Mesenchymal stem cell (in vitro differentiated cells and primary cell): ENCODE results near the gene OR9A4.
A peak's percentile ranks its signal among the peaks of the same experiment; 100 is the strongest.

Source experiments
- DNase-seq: peaks from one replicate; pipeline ENCODE4 v3.0.0-alpha.2; 2013
- H2AFZ ChIP-seq: one replicate; pipeline ENCODE4 v1.6.1; 2013; ENCODE audit warnings: low read depth, mild to moderate bottlenecking, control low read depth, inconsistent platforms, low read length, moderate library complexity
- H2AK5ac ChIP-seq: 2 replicates; pipeline ENCODE4 v1.6.1; 2013; ENCODE audit warnings: low read length, moderate library complexity, mild to moderate bottlenecking, inconsistent platforms; ENCODE audit not compliant: severe bottlenecking
- H2BK120ac ChIP-seq: one replicate; pipeline ENCODE4 v1.6.1; 2013; ENCODE audit warnings: low read depth, mild to moderate bottlenecking, inconsistent platforms, low read length, moderate library complexity
- H2BK12ac ChIP-seq, 2 experiments: one replicate each; pipeline ENCODE4 v1.6.1; 2013; ENCODE audit warnings: inconsistent platforms in 2 of 2, low read length in 2 of 2, mild to moderate bottlenecking in 2 of 2, moderate library complexity in 2 of 2, control low read depth in 1 of 2
- H2BK15ac ChIP-seq: one replicate; pipeline ENCODE4 v1.6.1; 2013; ENCODE audit warnings: mild to moderate bottlenecking, low read depth, inconsistent platforms; ENCODE audit not compliant: poor library complexity, severe bottlenecking
- H2BK5ac ChIP-seq: 2 replicates; pipeline ENCODE4 v1.6.1; 2013; ENCODE audit warnings: low read depth, mild to moderate bottlenecking, low read length, control low read depth, inconsistent platforms; ENCODE audit not compliant: poor library complexity, severe bottlenecking
- H3K14ac ChIP-seq, 2 experiments: one replicate each; pipeline ENCODE4 v1.6.1; 2013; ENCODE audit warnings: inconsistent platforms in 2 of 2, low read length in 2 of 2, control low read depth in 1 of 2, mild to moderate bottlenecking in 1 of 2, moderate library complexity in 1 of 2
- H3K18ac ChIP-seq, 2 experiments: one replicate each; pipeline ENCODE4 v1.6.1; 2013; ENCODE audit warnings: inconsistent platforms in 2 of 2, low read length in 2 of 2, control low read depth in 1 of 2, low read depth in 1 of 2, mild to moderate bottlenecking in 1 of 2
- H3K23ac ChIP-seq, 2 experiments: one replicate each; pipeline ENCODE4 v1.6.1; 2013; ENCODE audit warnings: inconsistent platforms in 2 of 2, low read length in 2 of 2, mild to moderate bottlenecking in 2 of 2, moderate library complexity in 2 of 2, control low read depth in 1 of 2
- H3K27ac ChIP-seq: 2 replicates; pipeline ENCODE4 v1.5.1; 2013; ENCODE audit warnings: mild to moderate bottlenecking, moderate library complexity, low read length, control low read depth, inconsistent platforms; ENCODE audit not compliant: poor library complexity, severe bottlenecking
- H3K27me3 ChIP-seq, 2 experiments: 2 replicates each; pipeline versions ENCODE4 v1.6.1 to v1.7.0; 2013; ENCODE audit warnings: low read length in 2 of 2, mild to moderate bottlenecking in 2 of 2, moderate library complexity in 2 of 2, control low read depth in 1 of 2, inconsistent platforms in 1 of 2; ENCODE audit not compliant: control insufficient read depth in 1 of 2, insufficient read depth in 1 of 2
- H3K36me3 ChIP-seq, 2 experiments: 2 replicates each; pipeline versions ENCODE4 v1.6.1 to v1.7.0; 2013; ENCODE audit warnings: low read length in 2 of 2, control low read depth in 1 of 2, inconsistent platforms in 1 of 2, low read depth in 1 of 2, mild to moderate bottlenecking in 1 of 2; ENCODE audit not compliant: insufficient read depth in 2 of 2, control insufficient read depth in 1 of 2
- H3K4ac ChIP-seq, 2 experiments: one replicate each; pipeline ENCODE4 v1.6.1; 2013; ENCODE audit warnings: inconsistent platforms in 2 of 2, low read length in 2 of 2, mild to moderate bottlenecking in 2 of 2, moderate library complexity in 2 of 2, control low read depth in 1 of 2, low read depth in 1 of 2
- H3K4me1 ChIP-seq: 2 replicates; pipeline ENCODE4 v1.6.1; 2013; ENCODE audit warnings: low read depth, low read length, control low read depth; ENCODE audit not compliant: control insufficient read depth, insufficient read depth
- H3K4me2 ChIP-seq: 2 replicates; pipeline ENCODE4 v1.6.1; 2013; ENCODE audit warnings: low read length, mild to moderate bottlenecking, inconsistent platforms; ENCODE audit not compliant: poor library complexity, severe bottlenecking
- H3K4me3 ChIP-seq, 2 experiments: 2 replicates each; pipeline versions ENCODE4 v1.5.1 to v1.7.0; 2013; ENCODE audit warnings: low read length in 2 of 2, mild to moderate bottlenecking in 2 of 2, control low read depth in 1 of 2, low read depth in 1 of 2; ENCODE audit not compliant: insufficient read depth in 1 of 2
- H3K79me1 ChIP-seq: replicated peaks from 2 replicates; pipeline ENCODE4 v1.6.1; 2013; ENCODE audit warnings: mild to moderate bottlenecking, control low read depth, low read length, inconsistent platforms; ENCODE audit not compliant: poor library complexity, severe bottlenecking
- H3K9ac ChIP-seq: 2 replicates; pipeline ENCODE4 v1.7.0; 2013; ENCODE audit warnings: mild to moderate bottlenecking, low read length, moderate library complexity
- H3K9me3 ChIP-seq: 2 replicates; pipeline ENCODE4 v1.7.0; 2013; ENCODE audit warnings: mild to moderate bottlenecking, low read length; ENCODE audit not compliant: control insufficient read depth
- H4K8ac ChIP-seq: one replicate; pipeline ENCODE4 v1.6.1; 2013; ENCODE audit warnings: inconsistent platforms, mild to moderate bottlenecking, low read length, moderate library complexity
- H4K91ac ChIP-seq: one replicate; pipeline ENCODE4 v1.6.1; 2013; ENCODE audit warnings: mild to moderate bottlenecking, low read length, inconsistent platforms
- WGBS: methylation state at CpG from one replicate; pipeline ENCODE4 v1.1.7; 2013; ENCODE audit warnings: mixed read lengths; 5-methylcytosine and 5-hydroxymethylcytosine counted together

Gene OR9A4

GRCh38 chr7:141875453-141875852 lies 40.7 kb upstream of the OR9A4 start:
- no peak overlapping the region for H3K27ac ChIP-seq
- H3K4ac ChIP-seq: no peak overlapping the region
- H2BK15ac ChIP-seq: no peak overlapping the region
- H3K36me3 ChIP-seq: no peaks in the 10 kb centered on the region
- no peak overlapping the region for H3K9ac ChIP-seq
- H3K4me3 ChIP-seq: no peak overlapping the region
- H4K91ac ChIP-seq: no peak overlapping the region
- H3K23ac ChIP-seq: no peak overlapping the region
- H3K79me1 ChIP-seq: no peaks in the 10 kb centered on the region
- H3K18ac ChIP-seq: no peak overlapping the region
- H2AFZ ChIP-seq: no peak overlapping the region
- H2AK5ac ChIP-seq: no peak overlapping the region
- no peaks in the 10 kb centered on the region for H3K4me1 ChIP-seq
- H3K4me2 ChIP-seq: no peak overlapping the region
- peaks cover 16% of the 10 kb centered on the region for H3K9me3 ChIP-seq
- H3K27me3 ChIP-seq: no peaks in the 10 kb centered on the region
- no peak overlapping the region for H4K8ac ChIP-seq
- WGBS: 100% methylated on average over 2 of the region's 2 CpGs
- H2BK5ac ChIP-seq: no peak overlapping the region
- no peak for DNase-seq
- H2BK12ac ChIP-seq: no peak overlapping the region
- no peak overlapping the region for H2BK120ac ChIP-seq
- no peak overlapping the region for H3K14ac ChIP-seq

GRCh38 chr7:141876371-141876770 lies 39.8 kb upstream of the OR9A4 start:
- Histone ChIP-seq H3K14ac (no peak overlapping the region), H3K23ac (no peak overlapping the region), H3K79me1 (no peaks in the 10 kb centered on the region), H2AFZ (no peak overlapping the region), H3K4me3 (peak overlapping the region in 1 of 2 experiments; percentile 39), H2AK5ac (no peak overlapping the region), H2BK120ac (no peak overlapping the region), H3K4me1 (no peaks in the 10 kb centered on the region), H3K36me3 (no peaks in the 10 kb centered on the region), H3K4me2 (no peak overlapping the region), H3K9me3 (peaks cover 21% of the 10 kb centered on the region), H3K4ac (no peak overlapping the region), H3K27me3 (no peaks in the 10 kb centered on the region), H4K8ac (peak overlapping the region; percentile 41), H4K91ac (no peak overlapping the region), H3K18ac (no peak overlapping the region), H3K27ac (no peak overlapping the region), H2BK12ac (no peak overlapping the region), H2BK5ac (no peak overlapping the region), H3K9ac (no peak overlapping the region), H2BK15ac (no peak overlapping the region)
- 54% methylated on average over 1 of the region's 1 CpG for WGBS
- no peak for DNase-seq

- 76% methylated on average over 2 of the region's 3 CpGs for WGBS
- H2BK15ac ChIP-seq: no peak overlapping the region
These were observed 38.8 kb upstream of the OR9A4 start for GRCh38 chr7:141877365-141877764.

GRCh38 chr7:141880960-141881359 lies 35.2 kb upstream of the OR9A4 start:
- no peak overlapping the region for H3K14ac ChIP-seq
- H3K4me1 ChIP-seq: no peaks in the 10 kb centered on the region
- H2BK15ac ChIP-seq: no peak overlapping the region
- H3K36me3 ChIP-seq: no peaks in the 10 kb centered on the region
- no peak overlapping the region for H2AFZ ChIP-seq
- no peaks in the 10 kb centered on the region for H3K27me3 ChIP-seq
- H2BK120ac ChIP-seq: no peak overlapping the region
- H2BK5ac ChIP-seq: no peak overlapping the region
- no peak overlapping the region for H3K4ac ChIP-seq
- H2AK5ac ChIP-seq: no peak overlapping the region
- no peak for DNase-seq
- peaks cover 25% of the 10 kb centered on the region for H3K9me3 ChIP-seq
- no peak overlapping the region for H3K4me3 ChIP-seq
- WGBS: 69% methylated on average over 5 of the region's 5 CpGs
- H3K79me1 ChIP-seq: no peaks in the 10 kb centered on the region
- no peak overlapping the region for H3K9ac ChIP-seq
- no peak overlapping the region for H3K18ac ChIP-seq
- no peak overlapping the region for H3K27ac ChIP-seq
- no peak overlapping the region for H4K8ac ChIP-seq
- no peak overlapping the region for H2BK12ac ChIP-seq
- no peak overlapping the region for H4K91ac ChIP-seq
- H3K4me2 ChIP-seq: no peak overlapping the region
- H3K23ac ChIP-seq: no peak overlapping the region

More at GRCh38 chr7:141877365-141877764, 38.8 kb upstream of the OR9A4 start:
- Histone ChIP-seq H3K79me1 (no peaks in the 10 kb centered on the region), H3K14ac (no peak overlapping the region), H3K23ac (no peak overlapping the region), H2AK5ac (no peak overlapping the region), H3K9ac (no peak overlapping the region), H3K9me3 (peaks cover 21% of the 10 kb centered on the region), H3K27ac (no peak overlapping the region), H3K4me3 (no peak overlapping the region), H4K8ac (no peak overlapping the region), H3K4ac (no peak overlapping the region), H4K91ac (no peak overlapping the region), H3K4me2 (no peak overlapping the region), H2BK12ac (no peak overlapping the region), H2BK5ac (no peak overlapping the region), H3K36me3 (no peaks in the 10 kb centered on the region), H2AFZ (no peak overlapping the region), H3K4me1 (no peaks in the 10 kb centered on the region), H3K18ac (no peak overlapping the region), H2BK120ac (no peak overlapping the region), H3K27me3 (no peaks in the 10 kb centered on the region)
- no peak for DNase-seq
